Peyer's patch (tissue), 4 donors: Measurements from ENCODE around the gene TSPYL1.

Experiments used
- CTCF ChIP-seq, 6 experiments: fragments of 450-650 bp in 4 of 6; fragments of 200-600 bp in 2 of 6; sonication (generic) in 1 of 6; IDR thresholded peaks; one replicate each; pipeline ENCODE4 v1.5.1; 2017 to 2019; ENCODE audit warnings: antibody characterized with exemption in 6 of 6, mild to moderate bottlenecking in 3 of 6, moderate library complexity in 1 of 6
- POLR2A ChIP-seq, 2 donors: fragments of 450-650 bp; IDR thresholded peaks; one replicate each; pipeline ENCODE4 v1.5.1; 2017; ENCODE audit warnings: antibody characterized with exemption in 2 of 2, mild to moderate bottlenecking in 2 of 2, moderate library complexity in 2 of 2

GRCh38 chr6:116246089-116246488 is 33.6 kb downstream of the TSPYL1 start:
- TF ChIP-seq POLR2A (IDR thresholded peaks at IDR 0.05) (no peak), CTCF (IDR thresholded peaks at IDR 0.05) (no peak)
